ENCODE data around the gene ADRA1B.
"Not testable (repeated sequence)": the region's sequence is repeated elsewhere in the genome, so short reads cannot be mapped to it uniquely, and the experiment has no call there.

The ADRA1B gene

GRCh38 chr5:159933531-159934485 lies 17.5 kb downstream of the ADRA1B start:
- no peak for DNase-seq

GRCh38 chr5:159935946-159936345 lies 19.7 kb downstream of the ADRA1B start:
- no peak for DNase-seq

GRCh38 chr5:159936686-159937329 lies 20.5 kb downstream of the ADRA1B start:
- DNase-seq = no peak

DNA sequence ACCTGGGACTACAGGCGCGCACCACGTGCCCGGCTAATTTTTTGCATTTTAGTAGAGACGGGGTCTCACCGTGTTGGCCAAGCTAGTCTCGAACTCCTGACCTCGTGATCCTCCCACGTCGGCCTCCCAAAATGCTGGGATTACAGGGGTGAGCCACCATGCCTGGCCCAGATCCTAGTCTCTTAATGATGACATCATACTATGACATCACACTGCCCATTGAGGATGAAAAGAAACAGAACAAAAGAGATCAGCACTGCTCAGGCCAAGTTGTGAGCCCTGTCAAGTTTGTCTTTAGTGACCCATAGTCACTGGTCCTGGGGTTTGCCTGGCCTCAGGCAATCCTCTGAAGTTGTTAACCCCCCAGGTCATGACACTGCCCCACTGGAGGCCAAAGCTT lies 21.3 kb downstream of the ADRA1B start:
- DNase-seq = no peak

DNA sequence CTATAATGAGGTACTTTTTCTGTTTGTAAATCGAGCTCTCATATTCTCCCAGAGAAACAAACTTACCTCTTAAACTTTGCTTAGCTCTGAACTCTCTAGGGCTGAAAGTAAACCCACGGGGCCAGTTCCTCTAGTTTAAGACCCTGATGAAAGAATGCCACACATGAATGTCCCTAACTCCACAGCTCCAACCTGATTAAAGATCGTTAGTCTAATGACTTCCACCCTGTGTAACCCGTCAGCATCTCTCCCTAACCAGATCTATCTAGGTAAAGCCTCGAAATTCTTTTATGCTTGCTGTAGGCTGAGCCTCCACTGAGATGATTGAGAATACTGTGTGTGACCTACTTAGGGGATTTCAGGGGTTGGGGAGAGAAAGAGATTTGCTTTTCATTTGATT lies 27.0 kb downstream of the ADRA1B start:
- no peak for DNase-seq

DNA sequence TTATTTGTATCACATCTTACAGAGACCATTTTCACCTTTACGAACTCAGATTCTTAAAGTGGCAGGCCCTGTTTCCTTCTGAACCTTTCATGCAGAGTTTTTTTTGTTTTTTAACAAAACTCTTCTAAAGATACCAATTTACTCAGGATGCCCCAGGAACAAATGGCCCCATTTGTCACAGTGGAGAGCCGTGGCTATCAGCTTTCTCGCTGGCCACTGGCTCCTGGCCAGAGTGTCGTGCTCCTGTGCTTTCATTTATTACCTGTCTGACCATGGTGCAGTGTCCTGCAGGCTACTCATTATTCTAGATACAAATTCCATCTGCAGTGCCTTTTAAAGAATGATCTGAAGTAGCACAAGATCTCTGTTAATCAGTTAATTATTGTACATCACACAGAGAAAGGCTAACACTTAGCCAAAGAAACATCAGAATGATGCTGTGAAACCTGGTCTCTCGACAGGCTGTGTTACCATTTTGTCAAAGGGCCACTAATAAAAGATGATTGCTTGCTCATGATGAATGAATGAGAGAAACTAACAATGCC lies 27.8 kb downstream of the ADRA1B start:
- DNase-seq = no peak

- DNase-seq = no peak
Measured at GRCh38 chr5:159945359-159945758, 29.1 kb downstream of the ADRA1B start.

DNA sequence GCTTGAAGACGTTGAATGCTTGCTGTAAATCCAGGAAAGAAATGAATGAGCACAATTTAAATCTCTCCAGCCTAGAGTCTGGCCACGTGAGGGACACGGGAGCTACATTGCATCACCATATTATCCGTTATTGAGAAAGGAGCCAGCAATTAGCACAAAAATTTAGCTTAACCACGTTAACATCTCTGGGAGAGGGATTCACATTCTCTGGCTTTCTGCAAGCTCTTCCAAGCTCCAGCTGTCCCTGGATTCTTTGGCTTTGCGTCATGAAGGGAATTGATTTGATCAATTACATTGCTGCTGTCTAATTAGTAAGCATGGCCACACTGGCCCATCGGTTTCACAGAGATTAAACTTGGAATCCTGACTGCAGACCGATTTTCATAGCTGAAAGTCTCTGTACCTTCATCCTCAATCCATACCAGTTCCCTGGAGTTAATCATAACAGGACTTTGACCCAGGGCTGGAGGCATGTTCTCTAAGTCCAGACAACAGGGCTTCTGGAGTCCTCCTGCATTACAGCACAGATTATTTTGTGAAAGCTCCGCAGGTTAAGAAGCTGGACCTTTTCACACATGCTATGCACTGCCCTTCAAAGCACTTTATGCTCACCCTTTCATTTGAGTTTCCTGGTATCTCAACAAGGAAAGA lies 31.6 kb downstream of the ADRA1B start:
- no peak for DNase-seq

GRCh38 chr5:159951387-159951786 lies 35.1 kb downstream of the ADRA1B start:
- no peak for DNase-seq

GRCh38 chr5:159951834-159952233 lies 35.6 kb downstream of the ADRA1B start:
- no peak for DNase-seq

- DNase-seq = no peak
Measured at GRCh38 chr5:159953609-159954008, 37.3 kb downstream of the ADRA1B start.

DNA sequence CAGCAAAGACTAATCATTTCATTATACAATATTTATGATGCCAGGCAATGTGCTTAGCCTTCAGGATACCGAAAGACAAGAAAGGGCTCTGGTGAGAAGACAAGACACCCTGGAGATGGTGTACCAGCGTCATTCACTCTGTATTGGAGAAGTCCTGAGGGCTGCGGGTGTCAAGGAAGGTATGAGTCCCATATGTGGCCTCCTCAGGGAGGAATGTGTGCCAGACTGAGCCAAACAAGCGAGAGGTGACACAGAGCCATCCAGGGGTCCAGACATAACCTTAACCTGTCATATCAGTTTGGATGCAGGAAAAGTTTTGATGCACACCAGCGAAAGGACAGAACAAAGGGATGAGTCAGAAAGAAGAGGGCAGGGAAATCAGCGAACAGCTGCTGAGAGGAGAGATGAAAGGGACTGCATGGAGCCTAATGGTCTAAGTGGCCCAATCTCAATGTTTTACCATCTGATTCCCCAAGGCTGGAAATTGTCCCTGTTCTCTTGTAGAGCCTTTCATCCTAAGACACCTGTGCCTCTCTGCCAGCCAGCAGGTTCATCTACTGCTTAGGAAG lies 38.9 kb downstream of the ADRA1B start:
- DNase-seq = no peak

DNA sequence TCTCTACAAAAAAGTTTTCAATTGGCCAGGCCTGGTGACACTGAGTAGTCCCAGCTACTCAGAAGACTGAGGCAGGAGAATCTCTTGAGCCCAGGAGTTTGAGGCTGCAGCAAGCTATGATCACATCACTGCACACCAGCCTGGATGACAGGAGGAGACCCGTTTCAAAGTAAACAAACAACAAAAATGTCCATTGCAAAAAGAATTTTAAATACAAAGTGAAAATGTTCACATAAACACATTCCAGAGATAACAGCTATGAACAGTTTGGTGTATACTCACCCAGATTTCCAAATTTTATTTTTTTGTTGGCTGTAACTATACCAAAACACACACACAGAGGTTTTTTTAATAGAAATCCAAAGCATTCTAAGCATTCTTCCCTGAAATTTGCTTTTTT lies 39.8 kb downstream of the ADRA1B start:
- no peak for DNase-seq

DNA sequence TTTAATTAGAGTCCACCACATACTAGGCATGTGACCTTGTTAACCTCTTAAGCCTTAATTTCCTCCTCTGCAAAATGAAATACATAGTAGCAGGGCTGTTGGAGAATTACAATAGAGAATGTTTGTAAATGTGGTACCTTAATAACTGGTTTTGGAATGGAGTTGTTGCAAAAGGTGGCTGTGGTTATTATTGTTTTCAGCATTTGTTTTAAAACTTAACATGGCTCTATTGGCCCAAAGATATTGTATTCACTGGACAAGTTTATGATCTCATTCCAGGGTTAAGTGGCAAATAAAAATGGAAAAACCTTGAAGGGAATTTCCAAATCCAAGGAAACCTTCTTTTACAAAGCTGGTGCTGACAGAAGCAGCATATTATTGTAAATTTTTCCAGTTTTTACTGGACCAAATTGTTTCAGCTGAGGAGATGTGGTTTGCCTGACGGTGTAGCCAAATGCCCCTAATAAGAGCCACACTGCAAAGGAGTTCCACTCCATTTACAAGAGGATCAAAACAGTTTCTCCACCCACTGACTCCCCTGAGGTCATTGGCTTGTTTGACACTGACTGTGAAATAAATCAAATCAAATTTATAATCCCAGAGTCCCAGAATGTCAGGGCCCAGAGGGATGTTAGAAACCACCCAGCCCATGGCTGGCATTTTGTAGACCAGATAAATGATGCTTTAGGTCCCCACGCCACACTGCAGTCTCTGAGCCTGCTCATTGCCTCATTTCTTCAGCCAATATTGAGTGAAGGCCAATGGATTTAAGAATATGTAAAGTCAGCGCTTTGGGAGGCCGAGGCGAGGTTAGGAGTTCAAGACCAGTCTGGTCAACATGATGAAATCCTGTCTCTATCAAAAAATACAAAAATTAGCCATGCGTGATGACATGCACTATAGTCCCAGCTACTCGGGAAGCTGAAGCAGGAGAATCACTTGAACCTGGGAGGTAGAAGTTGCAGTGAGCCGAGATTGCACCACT lies 45.2 kb downstream of the ADRA1B start:
- DNase-seq = no peak

GRCh38 chr5:159962214-159962613 lies 45.9 kb downstream of the ADRA1B start:
- no peak for DNase-seq

- DNase-seq = no peak
Measured at GRCh38 chr5:159963935-159964334, 47.7 kb downstream of the ADRA1B start.

DNA sequence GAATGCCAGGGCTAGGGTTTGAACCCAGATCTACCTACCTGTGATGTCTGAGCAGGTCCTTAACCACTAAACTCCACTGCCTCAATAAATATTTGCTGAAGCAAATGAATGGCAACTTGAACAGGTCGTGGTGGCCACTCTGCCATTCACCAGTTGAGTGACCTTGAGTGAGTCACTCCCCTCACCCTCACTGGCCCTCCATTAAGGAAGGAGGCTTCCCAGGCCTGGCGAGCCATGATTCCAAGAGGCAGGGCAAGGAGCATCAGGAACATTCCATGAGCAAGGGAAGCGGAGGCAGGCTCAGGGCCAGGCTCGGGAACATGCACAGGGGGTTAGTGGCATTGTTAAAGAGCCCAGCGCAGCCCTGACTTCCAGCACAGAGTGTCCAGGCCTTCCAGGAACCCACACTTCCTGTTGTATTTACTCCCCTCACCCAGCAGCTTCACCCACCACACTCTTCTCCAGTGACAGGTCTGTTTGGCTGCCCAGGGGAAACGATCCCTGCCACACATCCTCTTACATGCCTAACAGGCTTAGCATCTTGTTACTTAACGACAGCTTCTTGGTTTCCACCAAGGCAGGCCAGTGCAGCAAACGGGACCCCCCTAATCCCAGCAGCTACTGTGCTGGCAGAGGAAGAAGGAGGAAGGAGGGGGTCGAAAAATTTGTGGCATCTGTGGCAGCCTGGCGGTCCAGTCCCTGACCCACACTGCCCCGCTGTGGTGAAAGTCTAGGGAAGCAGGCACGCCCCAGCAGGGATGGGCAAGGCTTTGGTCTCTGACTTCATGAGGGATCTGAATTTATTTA lies 49.0 kb downstream of the ADRA1B start:
- peak; percentile 64 for DNase-seq

DNA sequence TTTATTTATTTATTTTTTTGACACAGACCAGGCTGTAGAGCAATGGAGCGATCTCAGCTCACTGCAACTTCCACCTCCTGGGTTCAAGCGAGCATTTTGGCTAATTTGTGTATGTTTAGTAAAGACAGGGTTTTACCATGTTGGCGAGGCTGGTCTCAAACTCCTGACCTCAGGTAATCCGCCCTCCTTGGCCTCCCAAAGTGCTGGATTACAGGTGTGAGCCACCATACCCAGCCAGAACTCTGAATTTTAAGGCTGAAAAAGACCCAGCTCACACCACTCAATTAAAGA lies 49.5 kb downstream of the ADRA1B start:
- DNase-seq = not testable (repeated sequence)

- DNase-seq = no peak
Measured at GRCh38 chr5:159969966-159970365, 53.7 kb downstream of the ADRA1B start.

GRCh38 chr5:159971038-159971437 lies 54.8 kb downstream of the ADRA1B start:
- no peak for DNase-seq

- no peak for DNase-seq
Measured at GRCh38 chr5:159971514-159971913, 55.2 kb downstream of the ADRA1B start.
